Trophoblast cell (in vitro differentiated cells and primary cell): ENCODE measurements around the gene NEUROG1.

Experiments
- DNase-seq, 2 donors: peaks; one replicate each; pipeline ENCODE4 v3.0.0-alpha.2; 2016
- H2AFZ ChIP-seq: 2 replicates; pipeline ENCODE4 v1.6.1; 2013; ENCODE audit warnings: low read length, moderate library complexity, mild to moderate bottlenecking; ENCODE audit not compliant: insufficient read depth, poor library complexity
- H2AK5ac ChIP-seq: 2 replicates; pipeline ENCODE4 v1.6.1; 2013; ENCODE audit warnings: mild to moderate bottlenecking, low read length
- H2BK120ac ChIP-seq: 2 replicates; pipeline ENCODE4 v1.6.1; 2013; ENCODE audit warnings: low read length, mild to moderate bottlenecking, moderate library complexity; ENCODE audit not compliant: insufficient read depth, poor library complexity
- H2BK12ac ChIP-seq: 2 replicates; pipeline ENCODE4 v1.6.1; 2013; ENCODE audit warnings: mild to moderate bottlenecking, low read length, moderate library complexity
- H2BK5ac ChIP-seq: 2 replicates; pipeline ENCODE4 v1.6.1; 2013; ENCODE audit warnings: low read length, low read depth, moderate library complexity, mild to moderate bottlenecking; ENCODE audit not compliant: poor library complexity
- H3K14ac ChIP-seq: 2 replicates; pipeline ENCODE4 v1.6.1; 2013; ENCODE audit warnings: mild to moderate bottlenecking, low read length
- H3K18ac ChIP-seq: 2 replicates; pipeline ENCODE4 v1.6.1; 2013; ENCODE audit warnings: mild to moderate bottlenecking, low read length
- H3K23ac ChIP-seq: 2 replicates; pipeline ENCODE4 v1.6.1; 2013; ENCODE audit warnings: low read length
- H3K27ac ChIP-seq: 2 replicates; pipeline ENCODE4 v1.5.1; 2013; ENCODE audit warnings: low read depth, mild to moderate bottlenecking, inconsistent platforms, low read length, moderate library complexity
- H3K27me3 ChIP-seq: 2 replicates; pipeline ENCODE4 v1.6.1; 2013; ENCODE audit warnings: inconsistent platforms, mild to moderate bottlenecking, low read length, moderate library complexity; ENCODE audit not compliant: insufficient read depth
- H3K36me3 ChIP-seq, 2 experiments: 1 replicate in 1 of 2; 2 replicates in 1 of 2; pipeline ENCODE4 v1.6.1; 2013; ENCODE audit warnings: low read length in 2 of 2, mild to moderate bottlenecking in 2 of 2, moderate library complexity in 1 of 2; ENCODE audit not compliant: insufficient read depth in 2 of 2, control insufficient read depth in 1 of 2
- H3K4ac ChIP-seq: 2 replicates; pipeline ENCODE4 v1.6.1; 2013; ENCODE audit warnings: low read depth, mild to moderate bottlenecking, low read length, moderate library complexity
- H3K4me1 ChIP-seq, 2 experiments: 1 replicate in 1 of 2; 2 replicates in 1 of 2; pipeline ENCODE4 v1.6.1; 2013; ENCODE audit warnings: low read length in 2 of 2, mild to moderate bottlenecking in 2 of 2, moderate library complexity in 1 of 2; ENCODE audit not compliant: insufficient read depth in 2 of 2, control insufficient read depth in 1 of 2
- H3K4me2 ChIP-seq: 2 replicates; pipeline ENCODE4 v1.6.1; 2013; ENCODE audit warnings: inconsistent platforms, mild to moderate bottlenecking, low read length, moderate library complexity
- H3K4me3 ChIP-seq: 2 replicates; pipeline ENCODE4 v1.5.1; 2013; ENCODE audit warnings: mild to moderate bottlenecking, low read depth, low read length, inconsistent platforms
- H3K79me1 ChIP-seq: one replicate; pipeline ENCODE4 v1.6.1; 2013; ENCODE audit warnings: low read length
- H3K79me2 ChIP-seq: 2 replicates; pipeline ENCODE4 v1.6.1; 2013; ENCODE audit warnings: low read length, mild to moderate bottlenecking; ENCODE audit not compliant: control insufficient read depth, insufficient read depth, poor library complexity
- H3K9ac ChIP-seq: 2 replicates; pipeline ENCODE4 v1.6.1; 2013; ENCODE audit warnings: mild to moderate bottlenecking, low read length
- H3K9me3 ChIP-seq: 2 replicates; pipeline ENCODE4 v1.6.1; 2013; ENCODE audit warnings: low read depth, mild to moderate bottlenecking, control low read depth, inconsistent platforms, low read length; ENCODE audit not compliant: insufficient read depth
- H4K12ac ChIP-seq: 2 replicates; pipeline ENCODE4 v1.6.1; 2013; ENCODE audit warnings: low read depth, mild to moderate bottlenecking, low read length, moderate library complexity
- H4K8ac ChIP-seq: 2 replicates; pipeline ENCODE4 v1.6.1; 2013; ENCODE audit warnings: low read depth, mild to moderate bottlenecking, low read length, moderate library complexity
- H4K91ac ChIP-seq: one replicate; pipeline ENCODE4 v1.6.1; 2013; ENCODE audit warnings: low read depth, mild to moderate bottlenecking, low read length, moderate library complexity
- WGBS: extraction: QIAGEN DNeasy Blood & Tissue Kit; methylation state at CpG from one replicate; pipeline ENCODE4 v1.1.7; 2013; ENCODE audit warnings: missing lambda C conversion rate; ENCODE audit not compliant: insufficient read length, insufficient coverage; ENCODE audit errors: extremely low coverage; 5-methylcytosine and 5-hydroxymethylcytosine counted together

The NEUROG1 gene

DNA sequence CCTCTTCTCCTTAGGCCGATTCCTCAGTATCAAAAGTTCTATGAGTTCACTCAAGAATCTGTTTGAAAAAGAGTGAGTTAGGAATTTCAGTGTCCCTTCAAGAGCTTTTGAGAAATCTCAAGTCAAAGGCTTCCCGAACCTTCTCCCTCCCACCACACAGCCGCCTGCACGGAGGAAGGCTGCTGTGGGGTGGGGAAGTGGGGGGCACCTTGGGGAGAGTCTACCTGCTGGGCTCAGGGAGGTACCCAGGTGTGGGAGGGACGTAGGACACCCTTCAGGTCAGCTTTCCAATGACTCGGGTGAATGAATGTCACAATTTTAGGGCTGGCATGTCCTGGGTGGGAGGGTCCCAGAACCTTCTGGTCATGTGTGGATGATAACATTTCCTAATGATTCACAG, 25.5 kb upstream of the NEUROG1 start:
- Histone ChIP-seq H3K27ac (no peak overlapping the region), H3K36me3 (no peaks in the 10 kb centered on the region), H2BK12ac (no peak overlapping the region), H3K4me3 (no peak overlapping the region), H3K79me2 (no peaks in the 10 kb centered on the region), H3K9ac (no peak overlapping the region), H4K12ac (no peak overlapping the region), H3K4me1 (no peaks in the 10 kb centered on the region), H4K91ac (no peak overlapping the region), H3K4me2 (no peak overlapping the region), H4K8ac (no peak overlapping the region), H2AK5ac (no peak overlapping the region), H2BK120ac (no peak overlapping the region), H2AFZ (no peak overlapping the region), H3K79me1 (no peaks in the 10 kb centered on the region), H3K23ac (no peak overlapping the region), H3K9me3 (no peaks in the 10 kb centered on the region), H3K18ac (no peak overlapping the region), H3K4ac (no peak overlapping the region), H3K27me3 (no peaks in the 10 kb centered on the region), H2BK5ac (no peak overlapping the region), H3K14ac (no peak overlapping the region)
- WGBS = no CpG with 5 or more reads among the region's 6 CpGs
- DNase-seq = no peak

DNA sequence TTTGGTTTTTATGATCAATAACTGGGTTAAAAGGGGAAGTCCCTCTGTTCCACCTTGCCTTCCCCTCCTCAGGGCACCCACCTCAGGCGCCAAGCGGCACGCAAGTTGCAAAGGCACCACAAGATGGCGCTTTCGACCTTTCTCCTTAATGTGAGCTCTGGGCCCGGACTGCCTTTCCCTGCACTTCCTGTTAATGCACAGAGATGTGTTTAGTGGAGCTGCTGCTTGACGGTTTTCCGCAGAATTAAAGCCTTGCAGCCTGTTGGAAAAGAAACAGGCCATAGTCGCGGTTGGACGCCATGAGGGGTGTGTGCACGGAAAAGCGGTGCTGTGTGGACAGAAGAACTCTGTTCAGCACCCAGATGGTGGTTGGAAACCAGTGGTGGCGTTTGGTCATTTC, 25.1 kb upstream of the NEUROG1 start:
- DNase-seq = peak; percentile 70 to 90
- WGBS = no CpG with 5 or more reads among the region's 14 CpGs
- Histone ChIP-seq H3K18ac (no peak overlapping the region), H3K9me3 (no peaks in the 10 kb centered on the region), H3K14ac (no peak overlapping the region), H3K79me1 (no peaks in the 10 kb centered on the region), H3K36me3 (no peaks in the 10 kb centered on the region), H3K27ac (no peak overlapping the region), H4K8ac (peak overlapping the region; percentile 30), H2AFZ (peak overlapping the region; percentile 26), H2BK12ac (no peak overlapping the region), H3K27me3 (no peaks in the 10 kb centered on the region), H3K79me2 (no peaks in the 10 kb centered on the region), H2AK5ac (no peak overlapping the region), H2BK5ac (no peak overlapping the region), H4K12ac (no peak overlapping the region), H3K4me3 (no peak overlapping the region), H3K4me2 (no peak overlapping the region), H3K9ac (no peak overlapping the region), H2BK120ac (no peak overlapping the region), H3K4ac (no peak overlapping the region), H3K23ac (no peak overlapping the region), H4K91ac (no peak overlapping the region), H3K4me1 (no peaks in the 10 kb centered on the region)

DNA sequence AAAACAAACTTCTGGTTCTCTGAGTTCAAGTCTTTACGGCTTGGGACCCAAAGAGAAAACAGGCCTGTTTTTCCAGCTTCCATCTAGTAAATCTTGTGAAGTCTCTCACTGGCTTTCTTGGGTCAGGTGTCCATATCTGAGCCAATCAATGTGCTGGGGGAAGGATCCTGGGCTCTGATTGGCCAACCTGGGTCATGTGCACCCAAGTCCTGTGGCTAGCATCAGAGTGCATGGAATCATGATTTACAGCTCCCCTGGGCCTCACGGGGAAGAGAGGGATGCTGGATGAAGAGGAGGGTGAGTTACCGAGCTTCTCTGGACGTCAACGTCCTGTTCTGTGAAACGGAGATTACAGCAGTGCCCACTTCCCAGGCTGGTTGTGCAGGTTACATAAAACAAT, 23.6 kb upstream of the NEUROG1 start:
- Histone ChIP-seq H3K9me3 (no peaks in the 10 kb centered on the region), H2BK120ac (no peak overlapping the region), H4K12ac (no peak overlapping the region), H3K23ac (no peak overlapping the region), H3K79me2 (no peaks in the 10 kb centered on the region), H3K79me1 (no peaks in the 10 kb centered on the region), H3K27ac (no peak overlapping the region), H2AFZ (no peak overlapping the region), H2BK5ac (no peak overlapping the region), H4K91ac (no peak overlapping the region), H2BK12ac (no peak overlapping the region), H3K4me3 (no peak overlapping the region), H3K27me3 (no peaks in the 10 kb centered on the region), H2AK5ac (no peak overlapping the region), H4K8ac (no peak overlapping the region), H3K9ac (no peak overlapping the region), H3K14ac (no peak overlapping the region), H3K4me1 (no peaks in the 10 kb centered on the region), H3K4me2 (no peak overlapping the region), H3K4ac (no peak overlapping the region), H3K18ac (no peak overlapping the region), H3K36me3 (no peaks in the 10 kb centered on the region)
- peak in 1 of 2 donors; percentile 6 for DNase-seq
- WGBS = no CpG with 5 or more reads among the region's 6 CpGs

DNA sequence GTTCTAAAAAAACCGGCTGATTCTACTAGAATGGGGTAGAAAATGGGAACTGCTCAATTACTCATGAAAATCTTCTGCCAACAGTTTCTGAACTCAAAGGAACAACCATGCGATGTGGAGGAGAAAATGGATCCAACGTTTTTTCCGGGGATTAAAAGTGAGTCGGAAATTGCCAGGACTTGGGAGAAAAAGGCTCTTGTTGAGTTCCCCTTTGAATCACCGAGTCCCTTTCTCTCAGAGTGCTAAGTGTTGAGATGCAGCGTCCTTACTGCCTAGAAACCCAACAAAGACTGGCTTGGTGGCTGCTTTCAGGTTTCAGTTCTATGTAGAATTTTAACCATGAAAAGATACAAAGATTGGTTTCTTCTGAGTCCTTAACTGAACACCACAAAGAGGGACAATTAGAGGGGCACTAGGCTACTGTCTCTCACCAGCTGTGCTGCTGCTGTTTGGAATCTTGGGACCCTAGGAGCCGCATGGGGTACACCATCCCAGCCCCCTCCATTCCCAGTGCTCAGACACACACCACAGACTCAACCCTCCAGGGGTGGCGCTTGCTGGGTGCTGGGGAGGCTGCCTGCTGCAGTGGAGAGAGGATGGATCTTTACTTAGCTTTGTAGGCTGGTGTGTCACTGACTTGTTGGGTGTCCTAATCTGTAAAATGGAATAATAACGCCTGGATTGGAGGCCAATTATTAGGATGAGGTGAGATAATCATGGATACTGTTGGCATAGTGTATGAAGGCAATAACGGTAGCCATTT, 21.5 kb upstream of the NEUROG1 start:
- Histone ChIP-seq H2BK5ac (no peak overlapping the region), H3K23ac (no peak overlapping the region), H3K36me3 (no peaks in the 10 kb centered on the region), H3K27me3 (no peaks in the 10 kb centered on the region), H2AFZ (no peak overlapping the region), H4K12ac (no peak overlapping the region), H3K4me3 (no peak overlapping the region), H3K27ac (no peak overlapping the region), H3K18ac (no peak overlapping the region), H3K9ac (no peak overlapping the region), H3K4ac (no peak overlapping the region), H3K79me1 (no peaks in the 10 kb centered on the region), H2BK120ac (no peak overlapping the region), H2AK5ac (no peak overlapping the region), H4K91ac (no peak overlapping the region), H3K4me2 (no peak overlapping the region), H3K14ac (no peak overlapping the region), H2BK12ac (no peak overlapping the region), H3K9me3 (no peaks in the 10 kb centered on the region), H3K79me2 (no peaks in the 10 kb centered on the region), H3K4me1 (no peaks in the 10 kb centered on the region), H4K8ac (no peak overlapping the region)
- DNase-seq = no peak
- no CpG with 5 or more reads among the region's 11 CpGs for WGBS
